AG09309 (cell line): ENCODE data around the gene IRX6.

Experiments used
- DNase-seq: peaks from one replicate; pipeline ENCODE4 v3.0.0-alpha.2; 2010; ENCODE audit warnings: low read depth
- H3K4me3 ChIP-seq: 2 replicates; pipeline ENCODE4 v1.5.1; 2011; ENCODE audit warnings: mild to moderate bottlenecking, low read depth, low read length, moderate library complexity; ENCODE audit not compliant: control insufficient read depth
- TF ChIP-seq, protein P1 (sequence below): IDR thresholded peaks from 2 replicates; pipeline ENCODE4 v1.5.1; 2011; ENCODE audit warnings: mild to moderate bottlenecking, low read depth, low read length, inconsistent platforms; ENCODE audit not compliant: insufficient read depth, control insufficient read depth; ENCODE audit errors: missing control alignments

Gene IRX6

DNA sequence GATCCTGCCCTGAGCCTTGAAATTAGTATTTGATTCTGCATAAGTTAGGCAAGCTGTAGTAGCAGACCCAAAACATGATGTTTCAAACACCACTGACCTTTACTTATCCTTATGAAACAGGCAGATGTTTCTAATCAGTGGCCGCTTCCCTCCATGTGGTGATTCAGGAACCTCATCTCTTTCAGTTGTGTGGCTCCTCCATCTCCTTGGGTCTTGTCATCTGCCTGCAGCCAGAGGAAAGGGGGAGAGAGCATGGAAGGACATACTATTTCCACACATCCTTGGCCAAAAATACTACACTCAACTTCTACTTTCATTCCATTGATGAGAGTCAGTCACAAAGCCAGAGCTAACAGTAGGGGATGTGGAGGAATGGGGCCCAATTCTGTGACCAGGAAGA, 41.6 kb upstream of the IRX6 start:
- peak; percentile 41 for DNase-seq
- no peak overlapping the region for H3K4me3 ChIP-seq
- TF ChIP-seq, protein P1, sequence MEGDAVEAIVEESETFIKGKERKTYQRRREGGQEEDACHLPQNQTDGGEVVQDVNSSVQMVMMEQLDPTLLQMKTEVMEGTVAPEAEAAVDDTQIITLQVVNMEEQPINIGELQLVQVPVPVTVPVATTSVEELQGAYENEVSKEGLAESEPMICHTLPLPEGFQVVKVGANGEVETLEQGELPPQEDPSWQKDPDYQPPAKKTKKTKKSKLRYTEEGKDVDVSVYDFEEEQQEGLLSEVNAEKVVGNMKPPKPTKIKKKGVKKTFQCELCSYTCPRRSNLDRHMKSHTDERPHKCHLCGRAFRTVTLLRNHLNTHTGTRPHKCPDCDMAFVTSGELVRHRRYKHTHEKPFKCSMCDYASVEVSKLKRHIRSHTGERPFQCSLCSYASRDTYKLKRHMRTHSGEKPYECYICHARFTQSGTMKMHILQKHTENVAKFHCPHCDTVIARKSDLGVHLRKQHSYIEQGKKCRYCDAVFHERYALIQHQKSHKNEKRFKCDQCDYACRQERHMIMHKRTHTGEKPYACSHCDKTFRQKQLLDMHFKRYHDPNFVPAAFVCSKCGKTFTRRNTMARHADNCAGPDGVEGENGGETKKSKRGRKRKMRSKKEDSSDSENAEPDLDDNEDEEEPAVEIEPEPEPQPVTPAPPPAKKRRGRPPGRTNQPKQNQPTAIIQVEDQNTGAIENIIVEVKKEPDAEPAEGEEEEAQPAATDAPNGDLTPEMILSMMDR: no peak

DNA sequence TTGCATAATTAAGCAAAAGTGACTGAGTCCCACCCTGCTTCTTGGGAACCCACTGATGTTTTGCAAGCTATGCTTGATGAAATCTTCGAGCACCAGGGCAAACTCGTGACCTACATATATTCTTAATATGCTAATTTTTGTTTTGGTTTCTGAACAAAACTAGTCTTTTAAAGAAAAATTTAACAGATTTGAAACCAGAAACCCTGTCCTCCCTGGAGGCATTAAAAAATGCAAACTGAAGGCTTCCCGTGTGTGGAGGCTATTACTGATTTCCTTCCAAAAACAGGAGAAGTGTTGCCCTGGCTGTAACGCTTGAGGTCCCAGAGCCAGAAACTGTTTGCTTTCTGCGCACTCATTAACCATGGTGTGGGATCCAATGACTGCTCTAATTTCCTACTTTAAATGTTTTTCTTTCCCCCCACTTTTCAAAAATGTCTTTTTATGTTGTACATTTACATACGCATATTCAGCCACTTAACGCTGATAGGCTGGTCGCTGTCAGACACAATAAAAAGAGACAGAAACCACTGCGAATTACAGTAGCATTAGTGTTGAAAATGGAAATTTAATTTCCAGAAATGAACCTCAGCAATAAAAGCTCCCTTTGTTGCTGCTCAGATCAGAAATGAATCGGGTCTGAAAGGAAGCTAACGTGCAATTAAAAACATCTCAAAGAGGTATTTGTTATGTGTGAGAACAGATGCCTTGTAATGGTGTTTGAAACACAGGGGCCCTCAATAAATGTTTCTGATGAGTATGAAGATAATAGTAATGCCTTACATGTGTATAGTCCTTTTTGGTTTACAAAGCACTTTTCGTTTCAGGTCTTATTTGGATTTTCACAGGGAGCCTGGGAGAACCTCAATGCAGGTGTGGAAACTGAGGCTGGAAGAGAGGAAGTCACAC, 39.9 kb upstream of the IRX6 start:
- no peak overlapping the region for H3K4me3 ChIP-seq
- no peak for DNase-seq
- TF ChIP-seq, protein P1: no peak

DNA sequence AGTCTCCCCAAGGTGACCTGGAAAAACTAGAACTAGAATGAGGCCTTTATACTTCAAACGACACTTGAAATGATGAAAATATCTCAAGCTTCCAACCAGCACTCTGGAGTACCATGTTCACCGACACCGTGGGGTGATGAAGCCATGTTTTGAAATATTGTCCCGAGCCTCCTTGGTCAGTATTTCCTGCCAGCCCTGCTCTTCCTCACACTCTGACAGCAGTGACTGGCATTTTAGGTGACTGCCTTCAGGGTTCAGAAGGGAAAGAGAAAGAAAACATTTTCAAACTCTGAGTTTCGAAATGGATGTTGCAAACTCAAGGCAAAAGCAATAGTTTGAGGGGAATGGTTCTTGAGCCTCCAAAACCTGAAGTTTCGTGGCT, 39.3 kb upstream of the IRX6 start:
- TF ChIP-seq, protein P1: no peak
- no peak for DNase-seq
- H3K4me3 ChIP-seq: no peak overlapping the region

DNA sequence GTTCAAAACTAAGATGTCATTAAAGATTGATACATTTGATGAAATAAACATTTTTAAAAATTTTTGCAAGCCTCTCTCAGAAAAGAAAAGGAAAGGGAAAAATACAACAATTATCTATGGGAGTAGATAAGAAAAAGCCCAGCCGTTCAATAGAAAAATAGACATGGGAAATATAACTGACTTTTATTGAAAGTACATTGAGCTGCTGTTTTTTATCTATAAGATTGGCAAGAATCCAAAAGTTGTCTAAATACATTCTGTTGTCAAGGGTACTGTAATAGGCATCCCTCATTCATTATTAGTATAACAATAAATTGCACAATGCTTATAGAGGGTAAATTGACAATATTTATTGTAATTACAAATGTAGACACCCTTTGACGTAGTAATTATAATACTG, 38.4 kb upstream of the IRX6 start:
- TF ChIP-seq, protein P1: no peak
- H3K4me3 ChIP-seq: no peak overlapping the region
- no peak for DNase-seq

DNA sequence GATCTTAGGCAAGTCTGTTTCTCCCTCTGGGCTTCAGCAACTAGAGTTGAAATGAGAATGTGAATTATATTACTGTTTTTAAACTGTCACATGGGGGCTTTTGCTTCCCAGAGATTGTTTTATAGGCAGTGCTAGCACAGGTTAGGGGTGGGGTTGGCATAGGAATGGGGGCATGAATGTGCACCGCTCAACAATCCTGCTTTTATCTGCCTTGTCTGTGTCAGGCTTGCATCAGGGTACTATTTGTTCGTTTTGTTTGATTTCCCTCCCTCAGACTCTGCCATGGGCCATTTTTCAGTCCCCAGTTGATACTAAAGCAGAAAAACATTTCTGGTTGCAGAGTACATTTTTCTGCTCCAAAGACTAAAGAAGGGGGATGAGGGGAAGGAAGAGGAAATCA, 34.6 kb upstream of the IRX6 start:
- no peak overlapping the region for H3K4me3 ChIP-seq
- TF ChIP-seq, protein P1: no peak
- DNase-seq: no peak

DNA sequence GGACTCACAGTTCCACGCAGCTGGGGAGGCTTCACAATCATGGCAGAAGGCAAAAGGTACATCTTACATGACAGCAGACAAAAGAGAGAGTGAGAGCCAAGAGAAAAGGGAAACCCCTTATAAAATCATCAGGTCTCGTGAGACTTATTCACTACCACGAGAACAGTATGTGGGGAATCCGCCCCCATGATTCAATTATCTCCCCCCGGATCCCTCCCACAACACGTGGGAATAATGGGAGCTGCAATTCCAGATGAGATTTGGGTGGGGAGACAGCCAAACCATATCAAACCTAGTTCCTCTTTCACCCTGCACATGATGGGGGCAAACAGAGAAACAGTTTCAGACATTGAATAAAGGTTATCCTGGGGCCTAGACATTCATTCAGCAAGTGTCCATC, 32.2 kb upstream of the IRX6 start:
- H3K4me3 ChIP-seq: no peak overlapping the region
- no peak for DNase-seq
- TF ChIP-seq, protein P1: no peak

DNA sequence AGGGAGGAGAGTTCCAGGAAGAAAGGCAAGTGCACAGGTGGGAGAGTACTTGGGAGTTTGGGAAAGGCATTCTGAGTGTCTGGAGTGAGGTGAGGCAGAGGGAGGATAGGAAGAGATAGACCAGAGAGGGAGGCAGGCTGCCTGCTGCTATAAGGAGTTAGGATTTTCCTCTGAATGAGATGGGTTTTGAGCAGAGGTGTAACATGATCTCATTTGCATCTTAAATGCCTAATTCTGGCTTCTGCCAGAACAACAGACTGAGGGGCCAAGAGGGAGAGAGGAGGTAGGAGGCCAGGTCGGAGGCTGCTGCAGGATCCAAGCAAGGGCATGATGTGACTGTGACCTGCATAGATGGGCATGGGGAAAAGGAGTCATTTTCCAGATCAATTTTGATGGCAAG, 31.5 kb upstream of the IRX6 start:
- no peak for DNase-seq
- TF ChIP-seq, protein P1: no peak

More for the DNA sequence above, 31.5 kb upstream of the IRX6 start:
- no peak overlapping the region for H3K4me3 ChIP-seq
